ENCODE measurements around the gene CA12.

GRCh38 chr15:63287109-63287508 is 94.5 kb downstream of the CA12 start:
- TF ChIP-seq EP300 (IDR thresholded peaks at IDR 0.05; ENCODE audit: borderline replicate concordance in 1 of 2, control insufficient read depth in 1 of 2, low read depth in 2 of 2, low read length in 2 of 2) (no peak), NFYA (IDR thresholded peaks at IDR 0.05; ENCODE audit: borderline replicate concordance, low read depth, low read length) (no peak), POLR2A (IDR thresholded peaks at IDR 0.05; ENCODE audit: low read depth, low read length) (no peak), NFYB (IDR thresholded peaks at IDR 0.05; ENCODE audit: insufficient read depth, low read depth, low read length) (no peak), CTCF (IDR thresholded peaks at IDR 0.05 in 2 of 3, conservative IDR thresholded peaks at IDR 0.05 in 1 of 3; ENCODE audit: control insufficient read depth in 2 of 3, extremely low read depth in 1 of 3, insufficient read depth in 1 of 3, low read depth in 3 of 3, low read length in 3 of 3) (no peak), KDM1A (IDR thresholded peaks at IDR 0.05; ENCODE audit: borderline replicate concordance) (no peak)
